MM.1S (cell line): Measurements from ENCODE around the gene SC5D.

ENCODE experiments used
- CTCF ChIP-seq: fragments of 300-600 bp; sonication (generic); IDR thresholded peaks from 2 replicates; pipeline ENCODE4 v1.5.1; 2016; ENCODE audit warnings: antibody characterized with exemption, low read length, mixed read lengths
- EZH2 ChIP-seq: fragments of 300-600 bp; sonication (generic); optimal IDR thresholded peaks from 2 replicates; pipeline ENCODE3; 2017; ENCODE audit warnings: low read depth, mild to moderate bottlenecking, antibody characterized with exemption, low read length, mixed read lengths

GRCh38 chr11:121282886-121283502 lies 9.6 kb upstream of the SC5D start:
- TF ChIP-seq CTCF: no peak
- no peak for TF ChIP-seq EZH2
